HepG2 (cell line): ENCODE measurements around the gene APOLD1. TPM values are rescaled to one million over a fixed set of nuclear protein-coding genes. Genes with fewer than 3 reads are reported as not detected.

Experiments
- ATAC-seq: fragments of 200-7000 bp; cut with Tn5 transposase; 3 replicates; pipeline ENCODE4 v1.9.1; 2020; ENCODE audit warnings: mild to moderate bottlenecking, moderate library complexity
- BruUV-seq: library from RNA; stranded (reverse); fragments of 400-500 nt; replicated peaks from 2 replicates; lab custom pipeline; 2021; lab: Mats Ljungman, UMichigan
- CTCF ChIA-PET: fragments of 300-600 bp; formaldehyde crosslinking; extraction: SDS; loops from one replicate; lab custom pipeline; 2021; ENCODE audit warnings: low total read pairs, inconsistent platforms, low intra/inter-chr PET ratio; lab: Yijun Ruan, JAX
- POLR2A ChIA-PET: fragments of 350-600 bp; sonication (Branson Sonifier 250); formaldehyde crosslinking; loops from one replicate; lab custom pipeline; 2020; ENCODE audit warnings: antibody characterized with exemption, inconsistent platforms; lab: Yijun Ruan, JAX
- DNase-seq: peaks from one replicate; pipeline ENCODE4 v3.0.0-alpha.2; 2015; ENCODE audit warnings: low spot score
- FAIRE-seq: peaks from 3 replicates; lab custom pipeline; 2011; peaks lifted over from hg19 to GRCh38; lab: Jason Lieb, UNC
- H2AFZ ChIP-seq: one replicate; pipeline ENCODE4 v1.6.1; 2011; ENCODE audit warnings: low read length, inconsistent platforms
- H3K27ac ChIP-seq: fragments of 300-600 bp; 3 replicates; pipeline ENCODE4 v1.8.0; 2011; ENCODE audit warnings: mixed run types, mild to moderate bottlenecking, mixed read lengths, low read length, inconsistent platforms; ENCODE audit not compliant: insufficient read depth; ENCODE audit errors: extremely low read length
- H3K27me3 ChIP-seq, 2 experiments: fragments of 200-600 bp in 1 of 2; 2 replicates in 1 of 2; 3 replicates in 1 of 2; pipeline versions ENCODE4 v1.6.0 to v1.8.0; 2011; ENCODE audit warnings: low read length in 2 of 2, mild to moderate bottlenecking in 2 of 2, moderate library complexity in 2 of 2, inconsistent platforms in 1 of 2; ENCODE audit not compliant: insufficient read depth in 2 of 2, control insufficient read depth in 1 of 2
- H3K36me3 ChIP-seq, 2 experiments: fragments of 200-600 bp in 1 of 2; replicated peaks in 1 of 2; 2 replicates in 1 of 2; 3 replicates in 1 of 2; pipeline versions ENCODE4 v1.5.1 to v1.8.0; 2011; ENCODE audit warnings: low read length in 2 of 2, inconsistent platforms in 1 of 2; ENCODE audit not compliant: insufficient read depth in 2 of 2, control insufficient read depth in 1 of 2
- H3K4me1 ChIP-seq: 2 replicates; pipeline ENCODE4 v1.5.1; 2012; ENCODE audit warnings: low read length, inconsistent platforms; ENCODE audit not compliant: insufficient read depth
- H3K4me2 ChIP-seq: 2 replicates; pipeline ENCODE4 v1.6.0; 2011; ENCODE audit warnings: low read depth, low read length, inconsistent platforms
- H3K4me3 ChIP-seq, 3 experiments: fragments of 200-600 bp in 1 of 3; sonication (generic), shearing (Covaris generic) in 1 of 3; replicated peaks in 1 of 3; 2 replicates each; pipeline ENCODE4 v1.5.1; 2011 to 2016; ENCODE audit warnings: low read length in 3 of 3, inconsistent platforms in 2 of 3, low read depth in 2 of 3, mild to moderate bottlenecking in 2 of 3, control low read depth in 1 of 3, mixed read lengths in 1 of 3; ENCODE audit not compliant: insufficient read depth in 1 of 3
- H3K79me2 ChIP-seq: one replicate; pipeline ENCODE4 v1.6.1; 2011; ENCODE audit warnings: low read length, inconsistent platforms; ENCODE audit not compliant: insufficient read depth
- H3K9ac ChIP-seq: 2 replicates; pipeline ENCODE4 v1.6.0; 2011; ENCODE audit warnings: mild to moderate bottlenecking, low read depth, low read length, inconsistent platforms; ENCODE audit not compliant: insufficient read depth
- H3K9me3 ChIP-seq: 2 replicates; pipeline ENCODE4 v1.5.1; 2012; ENCODE audit warnings: mild to moderate bottlenecking, low read length
- H4K20me1 ChIP-seq: 2 replicates; pipeline ENCODE4 v1.6.0; 2011; ENCODE audit warnings: inconsistent platforms, mild to moderate bottlenecking, low read length, moderate library complexity; ENCODE audit not compliant: insufficient read depth
- CREB1 ChIP-seq, 2 experiments: fragments of 450-650 bp in 1 of 2; IDR thresholded peaks; 2 replicates each; pipeline ENCODE4 v1.6.1; 2016 to 2017; ENCODE audit warnings: control low read depth in 1 of 2, mild to moderate bottlenecking in 1 of 2, missing compliant biosample characterization in 1 of 2, missing genetic modification characterization in 1 of 2
- SNAPC2 ChIP-seq: sonication (generic); formaldehyde crosslinking; IDR thresholded peaks from 2 replicates; pipeline ENCODE4 v1.8.1; 2022; ENCODE audit warnings: mild to moderate bottlenecking, missing genetic modification reagents
- ZSCAN31 ChIP-seq: sonication (generic); formaldehyde crosslinking; IDR thresholded peaks from 2 replicates; pipeline ENCODE4 v1.5.0; 2020; ENCODE audit warnings: low read depth, mild to moderate bottlenecking, missing genetic modification reagents
- WGBS: methylation state at CpG from one replicate; pipeline ENCODE4 v1.1.6; 2017; ENCODE audit warnings: low lambda C conversion rate; 5-methylcytosine and 5-hydroxymethylcytosine counted together
- in situ Hi-C: cut with HindIII; loops from 2 replicates; pipeline ENCODE4 v1.10.0; 2017; ENCODE audit warnings: low pct_unique_long_range_greater_than_20kb; ENCODE audit not compliant: extremely low pct_ligation_motif_present
- intact Hi-C: fragments of 100-400 bp; cut with micrococcal nuclease; formaldehyde crosslinking; loops from one replicate; pipeline ENCODE4 v1.10.0; 2022; ENCODE audit not compliant: unreplicated experiment
- polyA plus RNA-seq, 8 experiments: library from polyadenylated mRNA; depleted of rRNA in 3 of 8; stranded (reverse) in 7 of 8; unstranded in 1 of 8; fragments of >200 nt; fragmentation: Illumina TruSeq in 4 of 8; extraction: Trizol in 4 of 8; gene quantifications; 2 replicates each; pipeline versions ENCODE4 v1.2.1 to v1.2.3, GENCODE V29; 2011 to 2016; ENCODE audit warnings: low read depth in 4 of 8, missing spikeins in 1 of 8, mixed read lengths in 1 of 8; ENCODE audit not compliant: insufficient read depth in 1 of 8
- total RNA-seq, 5 experiments: library from RNA; depleted of rRNA; stranded (reverse); fragments of >200 nt; fragmentation: Illumina TruSeq; extraction: Trizol; gene quantifications; 2 replicates each; pipeline ENCODE4 v1.2.3, GENCODE V29; 2016; ENCODE audit warnings: low read depth in 1 of 5
- TF ChIP-seq, protein P1 (sequence below): IDR thresholded peaks from 2 replicates; pipeline ENCODE4 v1.6.1; 2012; ENCODE audit warnings: low read length, improper control_type of control experiment

APOLD1 gene
- total and polyA plus RNA-seq, 2 of the 13 experiments (the other 11 are each of a cell fraction or from before 2014, with no cell fraction given) = 0.20 to 0.84 TPM

DNA sequence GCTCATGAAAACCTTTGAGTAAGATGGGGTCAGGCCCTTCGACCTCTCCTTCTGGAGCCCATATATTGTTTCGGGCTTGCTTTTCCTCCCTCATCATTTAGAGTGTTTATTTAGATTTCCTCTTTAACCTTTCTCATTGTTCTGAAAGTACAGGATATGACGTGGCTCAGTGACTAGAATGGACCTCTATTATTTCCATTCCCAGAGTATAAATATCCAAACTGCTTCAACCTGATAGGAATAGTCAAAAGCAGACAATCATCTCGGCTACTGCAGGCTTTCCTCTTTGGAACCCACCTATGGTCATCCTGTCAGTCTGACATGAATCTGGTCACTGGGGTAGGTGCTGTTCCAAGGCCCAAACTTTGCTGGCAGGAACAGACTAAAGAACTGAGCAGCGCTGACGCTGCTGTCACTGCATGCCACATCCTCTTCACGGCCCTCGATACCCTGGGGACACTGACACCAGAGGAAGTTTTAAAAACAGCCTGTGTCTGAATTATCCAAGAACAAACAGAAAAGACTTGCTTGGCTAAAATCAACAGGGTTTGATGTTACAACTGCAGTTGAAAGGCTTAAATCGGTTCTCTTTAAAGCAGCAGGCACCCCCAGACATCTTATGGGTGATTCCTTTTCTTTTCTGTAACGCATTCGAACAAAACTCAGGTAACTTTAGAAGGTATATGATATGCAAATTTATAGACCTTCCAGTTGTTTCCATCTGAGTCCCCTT lies 22.7 kb downstream of the APOLD1 start:
- Histone ChIP-seq H3K27me3 (no peaks in the 10 kb centered on the region; a peak in 2 of 5 replicates), H3K79me2 (peaks cover under 1% of the 10 kb centered on the region), H3K4me2 (peak overlapping the region; percentile 65), H2AFZ (no peak overlapping the region), H3K4me3 (0 out of 6 replicates have a peak overlapping the region, but pooled peaks of 1 of the 3 experiments have one; percentile 12), H3K36me3 (no peaks in the 10 kb centered on the region), H3K9me3 (no peaks in the 10 kb centered on the region), H3K9ac (no peak overlapping the region), H4K20me1 (no peaks in the 10 kb centered on the region), H3K4me1 (peaks cover 59% of the 10 kb centered on the region), H3K27ac (no peak overlapping the region)
- no TSS peak for BruUV-seq
- ChIA-PET POLR2A (no interaction called here), CTCF (no interaction called here)
- WGBS = 19% methylated on average over 11 of the region's 11 CpGs
- intact Hi-C loops = loop anchor here (10.0 kb wide), 1 partner anchor 407 kb away; no protein-coding TSS in a partner anchor
- TF ChIP-seq CREB1 (IDR thresholded peaks at IDR 0.05) (peak; percentile 45; the same call in 1 of the 2 replicates), CREB1 (CRISPR knock-in tag; IDR thresholded peaks at IDR 0.05) (no peak), ZSCAN31 (CRISPR knock-in tag) (no peak), SNAPC2 (CRISPR knock-in tag) (no peak)
- TF ChIP-seq, protein P1, sequence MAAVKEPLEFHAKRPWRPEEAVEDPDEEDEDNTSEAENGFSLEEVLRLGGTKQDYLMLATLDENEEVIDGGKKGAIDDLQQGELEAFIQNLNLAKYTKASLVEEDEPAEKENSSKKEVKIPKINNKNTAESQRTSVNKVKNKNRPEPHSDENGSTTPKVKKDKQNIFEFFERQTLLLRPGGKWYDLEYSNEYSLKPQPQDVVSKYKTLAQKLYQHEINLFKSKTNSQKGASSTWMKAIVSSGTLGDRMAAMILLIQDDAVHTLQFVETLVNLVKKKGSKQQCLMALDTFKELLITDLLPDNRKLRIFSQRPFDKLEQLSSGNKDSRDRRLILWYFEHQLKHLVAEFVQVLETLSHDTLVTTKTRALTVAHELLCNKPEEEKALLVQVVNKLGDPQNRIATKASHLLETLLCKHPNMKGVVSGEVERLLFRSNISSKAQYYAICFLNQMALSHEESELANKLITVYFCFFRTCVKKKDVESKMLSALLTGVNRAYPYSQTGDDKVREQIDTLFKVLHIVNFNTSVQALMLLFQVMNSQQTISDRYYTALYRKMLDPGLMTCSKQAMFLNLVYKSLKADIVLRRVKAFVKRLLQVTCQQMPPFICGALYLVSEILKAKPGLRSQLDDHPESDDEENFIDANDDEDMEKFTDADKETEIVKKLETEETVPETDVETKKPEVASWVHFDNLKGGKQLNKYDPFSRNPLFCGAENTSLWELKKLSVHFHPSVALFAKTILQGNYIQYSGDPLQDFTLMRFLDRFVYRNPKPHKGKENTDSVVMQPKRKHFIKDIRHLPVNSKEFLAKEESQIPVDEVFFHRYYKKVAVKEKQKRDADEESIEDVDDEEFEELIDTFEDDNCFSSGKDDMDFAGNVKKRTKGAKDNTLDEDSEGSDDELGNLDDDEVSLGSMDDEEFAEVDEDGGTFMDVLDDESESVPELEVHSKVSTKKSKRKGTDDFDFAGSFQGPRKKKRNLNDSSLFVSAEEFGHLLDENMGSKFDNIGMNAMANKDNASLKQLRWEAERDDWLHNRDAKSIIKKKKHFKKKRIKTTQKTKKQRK = no peak
- no peak for FAIRE-seq
- no peak for ATAC-seq
- in situ Hi-C loops = no loop called here
- DNase-seq = no peak
